ENCODE data around the gene ARL14.

ARL14 gene

GRCh38 chr3:160649596-160649995 is 27.4 kb upstream of the ARL14 start:
- Histone ChIP-seq H3K36me3 (ENCODE audit: insufficient read depth, low read length) (no peaks in the 10 kb centered on the region), H2AFZ (ENCODE audit: low read length, unreplicated experiment) (no peak overlapping the region), H3K27ac (ENCODE audit: low read depth, low read length) (no peak overlapping the region), H3K4me3 (ENCODE audit: low read depth, low read length) (no peak overlapping the region), H3K79me2 (ENCODE audit: control insufficient read depth, insufficient read depth, low read length, unreplicated experiment) (no peaks in the 10 kb centered on the region), H3K27me3 (ENCODE audit: insufficient read depth, low read length) (no peaks in the 10 kb centered on the region), H3K4me1 (ENCODE audit: control insufficient read depth, insufficient read depth, low read length, unreplicated experiment) (peaks cover 6% of the 10 kb centered on the region)

DNA sequence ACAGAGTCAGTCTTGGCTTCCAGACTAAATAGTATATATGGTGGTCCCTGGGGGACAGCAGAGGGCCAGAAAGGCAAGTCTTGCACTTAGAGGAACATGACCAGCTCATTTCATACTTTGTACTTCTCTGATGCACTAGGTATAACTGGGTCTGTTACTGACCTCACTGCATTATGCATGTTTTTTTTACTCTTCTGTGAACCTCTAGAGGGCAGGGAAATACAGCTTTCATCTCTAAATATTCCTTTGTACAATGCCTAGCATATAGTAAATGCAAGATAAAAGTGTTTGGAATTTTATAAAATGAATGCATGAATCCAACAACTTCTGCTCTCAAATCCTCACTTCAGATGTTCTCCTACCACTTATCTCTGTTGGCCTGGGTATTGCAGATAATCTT is 23.4 kb upstream of the ARL14 start:
- Histone ChIP-seq H3K4me1 (ENCODE audit: control insufficient read depth, insufficient read depth, low read length, unreplicated experiment) (peaks cover 6% of the 10 kb centered on the region), H3K36me3 (ENCODE audit: insufficient read depth, low read length) (no peaks in the 10 kb centered on the region), H2AFZ (ENCODE audit: low read length, unreplicated experiment) (no peak overlapping the region), H3K27me3 (ENCODE audit: insufficient read depth, low read length) (no peaks in the 10 kb centered on the region), H3K4me3 (ENCODE audit: low read depth, low read length) (no peak overlapping the region), H3K79me2 (ENCODE audit: control insufficient read depth, insufficient read depth, low read length, unreplicated experiment) (no peaks in the 10 kb centered on the region), H3K27ac (ENCODE audit: low read depth, low read length) (no peak overlapping the region)

- Histone ChIP-seq H3K36me3 (ENCODE audit: insufficient read depth, low read length) (no peaks in the 10 kb centered on the region), H3K27me3 (ENCODE audit: insufficient read depth, low read length) (no peaks in the 10 kb centered on the region), H2AFZ (ENCODE audit: low read length, unreplicated experiment) (no peak overlapping the region), H3K4me3 (ENCODE audit: low read depth, low read length) (no peak overlapping the region), H3K4me1 (ENCODE audit: control insufficient read depth, insufficient read depth, low read length, unreplicated experiment) (peaks cover 7% of the 10 kb centered on the region), H3K27ac (ENCODE audit: low read depth, low read length) (no peak overlapping the region), H3K79me2 (ENCODE audit: control insufficient read depth, insufficient read depth, low read length, unreplicated experiment) (no peaks in the 10 kb centered on the region)
These were observed 16.1 kb upstream of the ARL14 start for GRCh38 chr3:160660902-160661301.

- Histone ChIP-seq H3K4me1 (ENCODE audit: control insufficient read depth, insufficient read depth, low read length, unreplicated experiment) (peaks cover 15% of the 10 kb centered on the region), H3K4me3 (ENCODE audit: low read depth, low read length) (no peak overlapping the region), H3K36me3 (ENCODE audit: insufficient read depth, low read length) (no peaks in the 10 kb centered on the region), H2AFZ (ENCODE audit: low read length, unreplicated experiment) (no peak overlapping the region), H3K79me2 (ENCODE audit: control insufficient read depth, insufficient read depth, low read length, unreplicated experiment) (no peaks in the 10 kb centered on the region), H3K27ac (ENCODE audit: low read depth, low read length) (no peak overlapping the region), H3K27me3 (ENCODE audit: insufficient read depth, low read length) (no peaks in the 10 kb centered on the region)
These were observed 15.3 kb upstream of the ARL14 start for GRCh38 chr3:160661660-160662059.

DNA sequence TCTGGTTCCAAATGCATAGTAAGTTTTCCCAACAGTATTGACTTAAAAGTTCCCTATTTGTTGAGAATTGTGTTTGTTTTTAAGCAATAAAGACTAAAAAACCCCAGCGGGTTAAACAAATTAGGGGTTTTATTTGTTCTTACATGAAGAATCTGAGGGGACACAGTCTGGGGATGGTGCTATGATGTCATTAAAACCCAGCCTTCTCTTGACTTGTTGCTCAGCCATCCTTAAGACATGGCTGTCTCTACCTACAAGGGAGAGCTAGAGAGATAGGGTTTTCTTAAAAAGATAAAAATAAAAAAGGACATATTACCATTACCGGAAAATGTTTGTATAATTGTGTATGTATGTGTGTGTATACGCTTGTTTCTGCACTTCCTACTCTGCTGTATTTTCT is 11.7 kb upstream of the ARL14 start:
- Histone ChIP-seq H3K36me3 (ENCODE audit: insufficient read depth, low read length) (no peaks in the 10 kb centered on the region), H2AFZ (ENCODE audit: low read length, unreplicated experiment) (no peak overlapping the region), H3K79me2 (ENCODE audit: control insufficient read depth, insufficient read depth, low read length, unreplicated experiment) (no peaks in the 10 kb centered on the region), H3K27ac (ENCODE audit: low read depth, low read length) (no peak overlapping the region), H3K4me1 (ENCODE audit: control insufficient read depth, insufficient read depth, low read length, unreplicated experiment) (peaks cover 30% of the 10 kb centered on the region), H3K27me3 (ENCODE audit: insufficient read depth, low read length) (no peaks in the 10 kb centered on the region), H3K4me3 (ENCODE audit: low read depth, low read length) (no peak overlapping the region)

DNA sequence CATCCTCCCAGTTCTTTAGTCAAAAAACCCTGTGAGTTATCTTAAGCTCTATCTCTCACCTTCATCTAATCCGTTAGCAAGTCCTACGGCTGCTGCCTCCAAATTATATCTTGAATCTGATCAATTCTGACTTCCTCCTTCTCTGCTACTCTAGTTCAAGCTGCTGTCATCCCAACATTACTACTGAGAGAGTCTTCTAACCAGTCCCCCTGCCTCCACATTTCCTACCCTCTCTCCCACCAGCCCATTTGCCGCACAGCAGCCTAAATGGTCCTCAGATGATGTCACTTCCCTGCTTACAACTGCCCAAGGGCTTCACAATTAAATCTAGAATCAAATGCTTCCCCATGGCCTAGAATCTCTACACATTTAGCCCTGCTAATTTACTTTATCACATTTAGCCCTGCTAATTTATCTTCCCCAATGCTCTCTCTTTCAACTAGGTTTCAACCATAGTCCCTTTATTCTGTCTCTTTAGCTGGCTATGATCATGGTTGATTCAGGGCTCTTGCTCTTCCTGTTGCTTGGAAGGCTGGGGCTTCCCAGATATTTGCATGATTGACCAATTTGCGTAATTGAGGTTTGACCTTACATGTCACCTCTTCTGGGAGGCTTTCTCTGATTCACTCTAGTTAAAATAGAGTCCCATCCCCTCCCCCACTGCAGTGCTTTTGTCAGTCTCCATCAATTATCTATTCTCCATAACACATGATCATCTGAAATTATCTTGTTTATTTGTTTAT is 11.0 kb upstream of the ARL14 start:
- Histone ChIP-seq H3K79me2 (ENCODE audit: control insufficient read depth, insufficient read depth, low read length, unreplicated experiment) (no peaks in the 10 kb centered on the region), H3K27ac (ENCODE audit: low read depth, low read length) (peak overlapping the region; percentile 53; the same call in 1 of the 2 replicates), H3K27me3 (ENCODE audit: insufficient read depth, low read length) (no peaks in the 10 kb centered on the region), H3K36me3 (ENCODE audit: insufficient read depth, low read length) (no peaks in the 10 kb centered on the region), H2AFZ (ENCODE audit: low read length, unreplicated experiment) (peak overlapping the region; percentile 72), H3K4me1 (ENCODE audit: control insufficient read depth, insufficient read depth, low read length, unreplicated experiment) (peaks cover 35% of the 10 kb centered on the region), H3K4me3 (ENCODE audit: low read depth, low read length) (no peak overlapping the region)

GRCh38 chr3:160667452-160667851 is 9.5 kb upstream of the ARL14 start:
- peaks cover 39% of the 10 kb centered on the region for H3K4me1 ChIP-seq (ENCODE audit: control insufficient read depth, insufficient read depth, low read length, unreplicated experiment)
- H3K27ac ChIP-seq (ENCODE audit: low read depth, low read length), result peak overlapping the region; percentile 43; the same call in 1 of the 2 replicates
- H2AFZ ChIP-seq (ENCODE audit: low read length, unreplicated experiment), result no peak overlapping the region
- H3K79me2 ChIP-seq (ENCODE audit: control insufficient read depth, insufficient read depth, low read length, unreplicated experiment), result no peaks in the 10 kb centered on the region
- H3K27me3 ChIP-seq (ENCODE audit: insufficient read depth, low read length), result no peaks in the 10 kb centered on the region
- H3K36me3 ChIP-seq (ENCODE audit: insufficient read depth, low read length), result no peaks in the 10 kb centered on the region
- H3K4me3 ChIP-seq (ENCODE audit: low read depth, low read length), result no peak overlapping the region

DNA sequence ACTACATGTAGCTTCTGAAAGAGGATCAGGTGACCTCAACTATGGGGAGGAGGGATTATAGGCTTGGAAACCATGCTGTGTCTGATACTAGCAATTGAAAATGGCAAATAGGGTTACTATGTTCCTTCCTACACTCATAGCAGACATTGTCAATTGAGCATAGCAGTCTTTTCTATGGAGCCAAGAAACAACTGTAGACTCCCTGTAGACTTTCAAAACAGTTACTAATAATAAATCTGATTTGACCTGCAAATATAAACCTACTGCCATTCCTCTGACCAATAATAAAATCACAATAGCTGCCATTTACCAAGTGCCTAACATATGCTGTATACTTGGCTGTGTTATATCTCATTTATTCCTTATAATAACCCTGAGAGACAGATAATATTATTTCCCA is 8.5 kb upstream of the ARL14 start:
- Histone ChIP-seq H3K27ac (ENCODE audit: low read depth, low read length) (no peak overlapping the region), H3K27me3 (ENCODE audit: insufficient read depth, low read length) (no peaks in the 10 kb centered on the region), H2AFZ (ENCODE audit: low read length, unreplicated experiment) (no peak overlapping the region), H3K36me3 (ENCODE audit: insufficient read depth, low read length) (no peaks in the 10 kb centered on the region), H3K4me3 (ENCODE audit: low read depth, low read length) (no peak overlapping the region), H3K79me2 (ENCODE audit: control insufficient read depth, insufficient read depth, low read length, unreplicated experiment) (no peaks in the 10 kb centered on the region), H3K4me1 (ENCODE audit: control insufficient read depth, insufficient read depth, low read length, unreplicated experiment) (peaks cover 39% of the 10 kb centered on the region)

GRCh38 chr3:160671231-160671630 is 5.7 kb upstream of the ARL14 start:
- H3K27me3 ChIP-seq (ENCODE audit: insufficient read depth, low read length), result no peaks in the 10 kb centered on the region
- H2AFZ ChIP-seq (ENCODE audit: low read length, unreplicated experiment), result peak overlapping the region; percentile 99
- peak overlapping the region; percentile 65 for H3K4me3 ChIP-seq (ENCODE audit: low read depth, low read length)
- peaks cover 28% of the 10 kb centered on the region for H3K4me1 ChIP-seq (ENCODE audit: control insufficient read depth, insufficient read depth, low read length, unreplicated experiment)
- peak overlapping the region; percentile 42 for H3K27ac ChIP-seq (ENCODE audit: low read depth, low read length)
- H3K36me3 ChIP-seq (ENCODE audit: insufficient read depth, low read length), result no peaks in the 10 kb centered on the region
- H3K79me2 ChIP-seq (ENCODE audit: control insufficient read depth, insufficient read depth, low read length, unreplicated experiment), result no peaks in the 10 kb centered on the region

DNA sequence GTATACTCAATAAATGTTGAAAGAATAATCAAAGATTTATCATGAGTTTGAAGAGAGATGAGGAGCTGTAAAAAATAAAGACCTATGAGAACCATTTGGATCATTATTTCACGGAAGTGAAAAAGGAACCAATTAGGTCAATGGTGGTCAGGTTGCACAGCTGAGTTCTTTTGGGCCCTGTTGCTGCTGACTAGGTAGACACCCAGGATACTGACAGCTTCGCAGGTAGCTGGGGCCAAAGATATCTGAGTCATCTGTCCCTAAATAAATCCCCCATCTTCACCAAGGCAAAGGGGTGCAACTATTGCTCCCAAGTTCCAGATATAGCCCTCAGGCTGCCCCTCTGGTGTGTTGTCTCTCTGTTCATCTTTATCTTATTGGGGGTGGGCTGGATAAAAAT is 5.0 kb upstream of the ARL14 start:
- no peaks in the 10 kb centered on the region for H3K27me3 ChIP-seq (ENCODE audit: insufficient read depth, low read length)
- H2AFZ ChIP-seq (ENCODE audit: low read length, unreplicated experiment), result no peak overlapping the region
- H3K36me3 ChIP-seq (ENCODE audit: insufficient read depth, low read length), result no peaks in the 10 kb centered on the region
- no peaks in the 10 kb centered on the region for H3K79me2 ChIP-seq (ENCODE audit: control insufficient read depth, insufficient read depth, low read length, unreplicated experiment)
- H3K4me3 ChIP-seq (ENCODE audit: low read depth, low read length), result no peak overlapping the region
- no peak overlapping the region for H3K27ac ChIP-seq (ENCODE audit: low read depth, low read length)
- peaks cover 25% of the 10 kb centered on the region for H3K4me1 ChIP-seq (ENCODE audit: control insufficient read depth, insufficient read depth, low read length, unreplicated experiment)

- H3K27me3 ChIP-seq (ENCODE audit: insufficient read depth, low read length), result no peaks in the 10 kb centered on the region
- H3K36me3 ChIP-seq (ENCODE audit: insufficient read depth, low read length), result no peaks in the 10 kb centered on the region
- no peak overlapping the region for H2AFZ ChIP-seq (ENCODE audit: low read length, unreplicated experiment)
- H3K4me1 ChIP-seq (ENCODE audit: control insufficient read depth, insufficient read depth, low read length, unreplicated experiment), result peaks cover 25% of the 10 kb centered on the region
- no peak overlapping the region for H3K4me3 ChIP-seq (ENCODE audit: low read depth, low read length)
- H3K79me2 ChIP-seq (ENCODE audit: control insufficient read depth, insufficient read depth, low read length, unreplicated experiment), result no peaks in the 10 kb centered on the region
- H3K27ac ChIP-seq (ENCODE audit: low read depth, low read length), result no peak overlapping the region
These were observed 3.8 kb upstream of the ARL14 start for GRCh38 chr3:160673188-160673587.
